ENCODE measurements around the gene KRTAP5-7.
"Not testable (repeated sequence)": the region's sequence is repeated elsewhere in the genome, so short reads cannot be mapped to it uniquely, and the experiment has no call there.

KRTAP5-7 gene

DNA sequence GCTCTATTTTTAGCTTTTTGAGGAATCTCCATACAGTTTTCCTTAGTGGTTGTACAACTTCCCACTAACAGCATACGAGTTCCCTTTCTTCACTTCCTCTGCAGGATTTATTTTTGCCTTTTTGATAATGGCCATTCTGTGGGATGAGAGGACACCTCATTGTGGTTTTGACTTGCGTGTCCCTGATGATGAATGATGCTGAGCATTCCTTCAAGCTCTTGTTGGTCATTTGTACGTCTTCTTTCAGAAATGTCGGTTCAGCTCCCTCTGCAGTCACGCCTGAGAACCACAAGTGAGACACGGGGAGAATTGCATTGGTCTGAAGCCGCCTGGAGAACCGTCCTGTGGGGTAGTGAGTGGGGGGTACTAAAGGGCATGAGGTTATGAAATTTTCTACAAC lies 36.3 kb downstream of the KRTAP5-7 start:
- DNase-seq (ENCODE audit: low spot score) = peak; percentile 30

DNA sequence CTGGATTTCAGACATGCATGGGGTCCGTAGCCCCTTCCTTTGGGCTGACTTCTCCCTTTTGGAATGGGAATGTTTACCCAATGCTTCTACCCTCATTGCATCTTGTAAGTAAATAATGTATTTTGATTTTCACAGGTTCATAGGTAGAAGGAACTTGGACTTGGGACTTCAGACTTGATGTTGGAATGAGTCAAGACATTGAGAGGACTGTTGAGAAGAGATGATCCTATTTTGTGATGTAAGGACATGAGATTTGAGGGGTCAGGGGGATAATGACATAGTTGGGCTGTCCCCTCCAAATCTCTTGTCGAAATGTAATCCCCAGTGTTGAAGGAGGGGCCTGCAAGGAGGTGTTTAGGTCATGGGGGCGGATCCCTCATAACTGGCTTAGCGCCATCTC lies 37.4 kb downstream of the KRTAP5-7 start:
- DNase-seq (ENCODE audit: low spot score) = no peak

DNA sequence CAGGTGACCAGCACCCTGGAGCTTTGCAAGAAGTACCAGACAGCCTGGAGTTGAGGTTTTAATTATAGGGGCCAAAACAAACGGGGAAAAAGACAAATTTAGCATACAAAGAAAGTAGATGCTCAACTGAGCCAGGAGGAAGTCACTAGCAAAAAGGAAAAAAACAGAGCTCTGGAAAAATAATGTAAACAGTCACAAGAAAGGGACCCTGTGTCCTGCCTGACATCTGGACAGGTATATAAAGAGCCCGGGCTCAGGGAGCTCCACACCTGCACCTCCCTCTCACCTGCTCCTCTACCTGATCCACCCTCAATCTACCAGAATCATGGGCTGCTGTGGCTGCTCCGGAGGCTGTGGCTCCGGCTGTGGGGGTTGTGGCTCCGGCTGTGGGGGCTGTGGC lies 38.2 kb downstream of the KRTAP5-7 start, which contains the start of gene KRTAP5-10:
KRTAP5-10 (plus strand) TSS at position 301 of the 400 bp plus-strand sequence; CDS start at position 326, 25 bp downstream.
- DNase-seq (ENCODE audit: low spot score) = no peak

DNA sequence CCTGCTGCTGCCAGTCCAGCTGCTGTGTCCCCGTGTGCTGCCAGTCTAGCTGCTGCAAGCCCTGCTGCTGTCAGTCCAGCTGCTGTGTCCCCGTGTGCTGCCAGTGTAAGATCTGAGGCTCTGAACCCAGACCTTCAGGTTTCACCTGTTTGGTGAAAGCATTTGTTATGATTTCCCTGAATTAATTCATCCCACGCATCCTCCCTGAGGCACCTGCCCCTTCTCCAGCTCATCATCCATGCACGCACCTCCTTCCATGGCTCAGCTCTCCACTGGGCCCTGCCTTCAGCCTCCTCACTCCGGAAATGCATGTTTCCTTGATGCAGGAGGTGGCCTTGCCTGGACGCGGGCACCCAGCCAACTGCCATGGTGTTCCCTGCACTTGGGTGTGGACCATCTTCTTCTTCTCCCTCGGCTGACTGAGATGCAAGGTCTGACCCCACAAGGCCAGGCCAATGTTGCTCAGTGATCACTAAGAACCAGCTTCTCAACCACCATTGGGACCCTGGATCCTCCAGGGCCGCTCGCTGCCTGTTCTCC lies 39.1 kb downstream of the KRTAP5-7 start:
- no peak for DNase-seq (ENCODE audit: low spot score)

DNA sequence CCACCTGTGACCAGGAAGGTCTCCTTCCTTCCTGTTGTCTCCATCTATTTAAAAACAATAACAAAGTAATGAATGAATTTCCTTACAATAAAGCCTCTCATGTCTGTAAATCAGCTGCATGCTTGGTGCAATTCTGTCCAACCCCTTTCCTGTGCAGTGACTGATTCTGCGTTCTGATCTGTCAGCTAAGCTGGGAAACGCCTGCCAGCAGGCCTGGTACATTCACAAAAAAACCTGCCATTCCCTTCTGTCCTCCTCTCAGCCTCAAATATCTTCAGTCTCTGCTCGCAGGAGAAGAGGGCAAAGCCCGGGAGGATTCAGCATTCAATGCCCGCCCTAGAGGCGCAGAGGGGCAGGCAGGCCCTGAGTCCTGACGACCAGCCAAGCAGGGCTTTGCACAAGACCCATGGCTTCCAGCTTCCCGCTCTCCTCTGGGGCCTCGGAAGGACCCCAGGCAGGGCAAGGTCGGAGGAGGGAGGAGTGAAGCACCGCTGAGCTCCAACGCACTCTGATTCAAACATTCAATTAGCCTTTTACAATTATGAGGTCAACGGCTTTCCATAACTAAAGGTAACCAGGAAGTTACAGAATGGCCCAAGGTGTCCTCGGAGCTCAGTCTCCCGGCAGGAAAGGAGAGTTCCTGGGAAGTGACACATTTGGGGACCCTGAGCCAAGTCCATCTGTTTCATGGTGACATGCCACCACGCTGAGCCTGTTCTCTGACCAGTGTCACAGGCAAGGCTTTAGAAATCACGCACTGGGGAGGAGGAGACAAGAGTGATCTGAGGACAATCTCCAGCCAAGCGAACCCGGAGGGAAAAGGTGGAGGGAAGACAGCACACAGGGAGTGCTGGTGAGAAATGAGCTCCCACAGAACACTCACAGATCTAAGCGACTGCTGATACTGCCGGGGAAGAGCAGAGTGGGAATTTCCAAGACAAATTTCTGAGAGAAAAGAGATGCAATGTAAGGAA lies 39.8 kb downstream of the KRTAP5-7 start:
- DNase-seq (ENCODE audit: low spot score) = not testable (repeated sequence)

DNA sequence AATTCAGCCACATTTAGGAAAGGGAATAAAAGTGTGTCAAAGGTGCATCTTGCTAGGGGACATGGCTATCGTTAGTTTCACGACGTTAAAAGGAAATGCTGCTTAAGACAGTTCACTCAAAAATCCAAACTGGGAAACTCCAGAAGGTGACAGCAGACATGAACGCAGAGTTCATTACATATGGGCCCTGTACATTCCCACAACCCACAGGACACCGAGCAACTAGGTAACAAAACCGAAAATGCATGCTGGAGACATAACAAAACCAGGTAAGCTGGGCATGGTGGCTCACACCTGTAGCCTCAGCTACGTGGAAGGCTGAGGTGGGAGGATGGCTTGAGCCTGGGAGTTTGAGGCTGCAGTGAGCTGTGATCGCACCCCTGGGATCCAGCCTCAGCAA lies 40.6 kb downstream of the KRTAP5-7 start:
- DNase-seq (ENCODE audit: low spot score) = not testable (repeated sequence)

DNA sequence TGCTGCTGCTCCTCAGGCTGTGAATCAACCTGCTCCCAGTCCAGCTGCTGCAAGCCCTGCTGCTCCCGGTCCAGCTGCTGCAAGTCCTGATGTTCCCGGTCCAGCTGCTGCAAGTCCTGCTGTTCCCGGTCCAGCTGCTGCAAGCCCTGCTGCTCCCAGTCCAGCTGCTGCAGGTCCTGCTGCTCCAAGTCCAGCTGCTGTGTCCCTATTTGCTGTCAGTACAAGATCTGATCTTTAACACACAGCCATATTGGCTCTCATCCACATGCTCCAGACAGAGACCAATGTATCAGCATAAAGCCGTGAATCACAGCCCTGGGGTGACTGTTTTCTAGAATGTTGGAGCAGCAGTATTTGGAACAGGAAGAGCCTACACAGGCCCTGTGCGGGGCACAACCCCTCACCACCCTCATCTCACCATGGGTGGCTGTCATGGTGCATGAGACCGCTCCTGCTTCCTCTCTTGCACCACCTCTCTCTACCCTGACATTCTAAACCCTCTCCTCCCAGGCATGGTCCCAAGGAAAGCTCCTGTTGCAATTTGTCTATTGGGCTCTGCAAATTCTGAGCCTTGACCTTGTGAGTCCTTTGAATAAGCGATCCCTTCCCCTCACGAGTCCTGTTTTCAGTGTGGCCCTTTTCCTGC lies 41.8 kb downstream of the KRTAP5-7 start:
- no peak for DNase-seq (ENCODE audit: low spot score)

DNA sequence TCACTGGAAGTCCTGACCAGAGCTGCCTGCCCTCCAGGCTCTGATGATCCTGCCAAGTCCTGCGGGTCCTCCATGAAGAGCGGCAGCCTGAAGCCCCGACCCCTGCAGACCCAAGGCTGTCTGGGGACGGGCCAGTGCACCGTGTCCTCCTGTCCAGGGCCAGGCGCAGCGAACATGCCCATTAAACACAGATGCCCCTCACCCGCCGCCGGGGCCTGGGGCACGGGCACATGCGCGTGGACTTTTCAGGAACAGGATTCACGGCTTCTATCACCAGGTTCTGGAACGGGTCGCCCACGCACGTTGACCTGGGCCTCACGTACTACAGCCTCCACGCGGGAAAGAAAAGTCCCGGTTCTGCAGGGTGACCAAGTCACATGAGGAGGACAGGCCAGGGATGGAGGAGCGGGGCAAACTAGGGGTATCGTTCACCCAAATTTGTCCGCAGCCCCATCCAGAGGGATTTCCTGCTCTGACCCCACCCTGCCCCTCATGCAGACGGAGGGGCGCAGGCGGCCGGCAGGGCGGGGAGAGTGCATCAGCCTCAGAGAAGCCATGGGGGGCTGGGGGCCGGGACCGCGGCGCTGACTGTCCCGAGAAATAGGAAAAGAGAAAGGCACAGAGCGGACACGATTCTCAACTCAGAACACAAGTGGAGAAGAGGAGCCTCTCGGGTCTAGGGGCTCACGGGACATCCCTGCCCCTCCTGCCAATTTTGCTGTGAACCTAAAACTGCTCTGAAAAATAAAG lies 44.2 kb downstream of the KRTAP5-7 start:
- DNase-seq (ENCODE audit: low spot score) = not testable (repeated sequence)

DNA sequence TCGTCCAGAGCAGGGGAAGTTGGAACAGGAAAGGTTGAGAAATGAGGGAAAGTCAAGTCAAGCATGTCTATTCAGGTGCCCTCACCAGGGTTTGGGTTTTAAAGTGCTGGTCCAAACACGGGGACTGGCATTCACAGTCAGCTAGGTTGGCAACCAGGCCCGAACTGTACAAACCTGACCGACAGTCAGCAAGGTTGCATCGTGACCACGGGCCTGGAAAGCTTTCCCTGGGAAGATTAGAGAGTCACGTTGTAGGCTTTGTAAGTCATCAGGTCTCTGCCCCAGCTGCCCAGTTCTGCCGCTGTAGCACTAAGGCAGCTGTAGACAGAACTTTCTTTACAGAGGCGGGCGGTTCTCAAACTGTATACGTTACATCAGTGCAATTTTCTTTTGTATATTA lies 45.7 kb downstream of the KRTAP5-7 start:
- no peak for DNase-seq (ENCODE audit: low spot score)

DNA sequence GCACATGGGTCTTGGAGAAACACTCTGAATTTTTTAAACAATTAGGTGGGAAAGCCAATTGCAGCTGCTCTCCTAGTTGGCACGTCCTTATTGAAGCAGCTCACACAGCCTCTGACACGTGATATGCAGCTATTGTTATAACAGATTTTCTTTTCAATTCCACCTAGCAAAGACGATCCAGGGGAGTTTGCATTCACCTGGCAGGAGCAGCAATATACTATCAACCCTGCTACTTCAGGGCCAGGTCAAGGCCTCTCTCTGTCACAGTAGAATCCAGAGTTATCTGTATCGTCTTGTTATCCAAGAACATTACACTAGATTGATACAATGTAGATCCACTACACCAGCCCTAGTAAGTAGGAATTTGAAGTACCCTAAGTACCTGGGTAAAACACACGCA lies 47.4 kb downstream of the KRTAP5-7 start:
- DNase-seq (ENCODE audit: low spot score) = no peak

DNA sequence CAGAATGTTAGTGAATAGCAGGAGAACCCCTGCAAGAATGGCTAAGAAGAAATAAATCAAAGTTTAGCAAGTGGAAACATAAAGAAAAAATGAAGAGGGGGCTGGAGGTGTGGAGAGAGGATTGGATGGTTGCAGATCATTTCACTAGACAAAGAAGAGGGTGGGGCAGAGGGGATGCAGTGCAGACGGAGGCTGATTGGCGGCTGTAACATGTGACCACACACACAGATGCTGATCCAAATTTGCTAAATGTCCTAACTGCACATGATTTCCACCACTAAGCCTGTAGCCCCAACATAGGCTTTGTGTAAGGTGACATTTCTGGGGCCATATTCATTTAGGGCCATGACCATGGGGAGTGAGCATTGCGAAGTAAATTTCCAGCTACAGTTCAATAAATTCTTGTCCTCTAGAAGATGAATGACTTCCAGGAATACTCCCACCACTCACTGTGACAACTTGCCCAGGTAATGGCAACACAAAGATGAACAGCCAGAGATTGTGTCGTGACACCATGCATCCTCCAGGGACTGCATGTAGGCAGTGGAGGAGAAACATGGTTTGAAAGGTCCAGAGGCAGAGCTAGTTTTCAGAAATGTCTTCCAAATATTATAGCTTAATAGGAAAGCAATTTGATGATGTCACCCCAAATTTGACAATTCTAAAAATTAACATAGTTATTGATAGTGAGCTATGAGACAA lies 48.8 kb downstream of the KRTAP5-7 start:
- DNase-seq (ENCODE audit: low spot score) = no peak

DNA sequence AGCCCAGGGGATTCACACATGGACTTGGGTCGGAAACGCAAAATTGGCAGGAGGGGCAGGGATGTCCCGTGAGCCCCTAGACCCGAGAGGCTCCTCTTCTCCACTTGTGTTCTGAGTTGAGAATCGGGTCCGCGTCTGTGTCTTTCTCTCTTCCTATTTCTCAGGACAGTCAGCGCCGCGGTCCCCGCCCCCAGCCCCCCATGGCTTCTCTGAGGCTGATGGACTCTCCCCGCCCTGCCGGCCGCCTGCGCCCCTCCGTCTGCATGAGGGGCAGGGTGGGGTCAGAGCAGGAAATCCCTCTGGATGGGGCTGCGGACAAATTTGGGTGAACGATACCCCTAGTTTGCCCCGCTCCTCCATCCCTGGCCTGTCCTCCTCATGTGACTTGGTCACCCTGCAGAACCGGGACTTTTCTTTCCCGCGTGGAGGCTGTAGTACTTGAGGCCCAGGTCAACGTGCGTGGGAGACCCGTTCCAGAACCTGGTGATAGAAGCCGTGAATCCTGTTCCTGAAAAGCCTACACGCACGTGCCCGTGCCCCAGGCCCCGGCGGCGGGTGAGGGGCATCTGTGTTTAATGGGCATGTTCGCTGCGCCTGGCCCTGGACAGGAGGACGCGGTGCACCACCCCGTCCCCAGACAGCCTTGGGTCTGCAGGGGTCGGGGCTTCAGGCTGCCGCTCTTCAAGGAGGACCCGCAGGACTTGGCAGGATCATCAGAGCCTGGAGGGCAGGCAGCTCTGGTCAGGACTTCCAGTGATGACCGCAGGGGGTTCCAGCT lies 49.8 kb downstream of the KRTAP5-7 start:
- DNase-seq (ENCODE audit: low spot score) = not testable (repeated sequence)

DNA sequence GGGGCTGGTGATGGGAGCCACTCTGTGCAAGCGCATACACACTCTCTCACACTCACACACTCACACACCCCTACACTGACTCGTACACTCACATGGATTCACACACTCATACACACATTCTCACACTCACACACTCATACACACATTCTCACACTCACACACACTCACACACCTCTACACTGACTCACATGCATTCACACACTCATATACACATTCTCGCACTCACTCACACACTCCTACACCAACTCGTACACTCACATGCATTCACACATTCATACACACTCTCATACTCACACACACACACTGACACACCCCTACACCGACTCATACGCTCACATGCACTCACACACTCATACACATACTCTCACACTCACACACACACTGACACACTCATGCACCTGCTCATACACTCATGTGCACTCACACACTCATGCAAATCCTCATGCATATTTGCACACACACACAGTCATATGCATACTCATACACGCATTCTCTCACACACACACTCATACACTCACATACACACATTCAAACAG lies 50.5 kb downstream of the KRTAP5-7 start:
- no peak for DNase-seq (ENCODE audit: low spot score)

All from COLO829 (cell line).